Measurements from ENCODE around the gene SLC22A4. TPM values are rescaled to one million over a fixed set of nuclear protein-coding genes. Genes with fewer than 3 reads are reported as not detected.

The SLC22A4 gene
- polyA plus RNA-seq, 1 donor (not counting 4 experiments of a cell fraction or from before 2014, with no cell fraction given) = 1.4 TPM

- dilution Hi-C loops (cut with MboI; ENCODE audit: extremely low pct_ligation_motif_present, low sequenced_read_pairs) = no loop called here
- peaks cover 27% of the 10 kb centered on the region for H3K4me1 ChIP-seq (ENCODE audit: control insufficient read depth, extremely low read depth, insufficient read depth, low read length)
Observed at GRCh38 chr5:132377738-132378137, 83.5 kb downstream of the SLC22A4 start.

DNA sequence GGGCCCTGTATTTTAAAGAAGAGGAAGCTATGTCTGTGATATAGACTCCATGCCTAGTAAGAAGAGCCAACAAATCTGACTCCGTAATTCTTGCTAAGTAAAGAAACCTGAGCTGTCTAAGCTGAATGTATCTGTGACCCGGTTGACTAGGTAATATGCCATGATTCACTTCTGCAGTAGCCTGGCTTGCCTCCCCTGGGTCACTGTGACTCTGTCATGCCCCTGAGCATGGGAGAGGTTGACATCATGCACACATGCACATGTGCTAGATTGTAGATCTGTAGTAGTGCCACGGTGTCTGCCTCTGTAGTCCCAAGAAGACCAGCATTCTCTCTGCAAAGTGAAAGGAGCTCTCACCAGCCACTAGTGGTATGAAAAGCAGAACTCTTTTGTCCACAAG is 84.4 kb downstream of the SLC22A4 start:
- Histone ChIP-seq H3K79me2 (ENCODE audit: control insufficient read depth, insufficient read depth, low read length) (peaks cover 14% of the 10 kb centered on the region), H3K27me3 (ENCODE audit: control insufficient read depth, extremely low read depth, insufficient read depth, low read length) (no peaks in the 10 kb centered on the region), H4K20me1 (ENCODE audit: control insufficient read depth, extremely low read depth, insufficient read depth, low read length) (no peaks in the 10 kb centered on the region), H3K4me2 (ENCODE audit: control insufficient read depth, extremely low read depth, insufficient read depth, low read depth, low read length) (no peak overlapping the region), H3K36me3 (ENCODE audit: control insufficient read depth in 2 of 2, extremely low read depth in 1 of 2, insufficient read depth in 2 of 2, low read length in 2 of 2) (peaks cover 10 to 11% of the 10 kb centered on the region in 2 experiments), H3K27ac (ENCODE audit: control insufficient read depth, insufficient read depth, low read length) (no peak overlapping the region), H3K9ac (ENCODE audit: control insufficient read depth, extremely low read depth, insufficient read depth, low read length) (no peak overlapping the region), H3K9me3 (ENCODE audit: control insufficient read depth, low read depth, low read length) (no peaks in the 10 kb centered on the region), H2AFZ (ENCODE audit: control insufficient read depth, low read length) (no peak overlapping the region), H3K4me1 (ENCODE audit: control insufficient read depth, extremely low read depth, insufficient read depth, low read length) (peaks cover 26% of the 10 kb centered on the region), H3K9me1 (ENCODE audit: control insufficient read depth, extremely low read depth, insufficient read depth, low read length) (peaks cover 2% of the 10 kb centered on the region), H3K4me3 (ENCODE audit: control insufficient read depth in 2 of 3, extremely low read depth in 1 of 3, insufficient read depth in 2 of 3, low read depth in 1 of 3, low read length in 3 of 3) (no peak overlapping the region)
- FAIRE-seq (peak; percentile 32), DNase-seq (ENCODE audit: low read depth, low spot score) (no peak)
- dilution Hi-C loops (cut with MboI; ENCODE audit: extremely low pct_ligation_motif_present, low sequenced_read_pairs) = no loop called here
- TF ChIP-seq EZH2 (IDR thresholded peaks at IDR 0.05; ENCODE audit: low read length) = no peak
- TF ChIP-seq CTCF (optimal IDR thresholded peaks at IDR 0.05 in 1 of 3, IDR thresholded peaks at IDR 0.05 in 1 of 3, conservative IDR thresholded peaks at IDR 0.05 in 1 of 3; ENCODE audit: extremely low read depth in 1 of 3, insufficient read depth in 2 of 3, low read length in 3 of 3) = no peak

More at GRCh38 chr5:132377738-132378137, 83.5 kb downstream of the SLC22A4 start:
- Histone ChIP-seq H3K4me2 (ENCODE audit: control insufficient read depth, extremely low read depth, insufficient read depth, low read depth, low read length) (no peak overlapping the region), H3K79me2 (ENCODE audit: control insufficient read depth, insufficient read depth, low read length) (peaks cover 19% of the 10 kb centered on the region), H3K27ac (ENCODE audit: control insufficient read depth, insufficient read depth, low read length) (no peak overlapping the region), H2AFZ (ENCODE audit: control insufficient read depth, low read length) (no peak overlapping the region), H3K27me3 (ENCODE audit: control insufficient read depth, extremely low read depth, insufficient read depth, low read length) (no peaks in the 10 kb centered on the region), H4K20me1 (ENCODE audit: control insufficient read depth, extremely low read depth, insufficient read depth, low read length) (no peaks in the 10 kb centered on the region), H3K9me3 (ENCODE audit: control insufficient read depth, low read depth, low read length) (no peaks in the 10 kb centered on the region), H3K4me3 (ENCODE audit: control insufficient read depth in 2 of 3, extremely low read depth in 1 of 3, insufficient read depth in 2 of 3, low read depth in 1 of 3, low read length in 3 of 3) (no peak overlapping the region), H3K9me1 (ENCODE audit: control insufficient read depth, extremely low read depth, insufficient read depth, low read length) (peaks cover 2% of the 10 kb centered on the region), H3K9ac (ENCODE audit: control insufficient read depth, extremely low read depth, insufficient read depth, low read length) (no peak overlapping the region), H3K36me3 (ENCODE audit: control insufficient read depth in 2 of 2, extremely low read depth in 1 of 2, insufficient read depth in 2 of 2, low read length in 2 of 2) (peaks cover 10 to 11% of the 10 kb centered on the region in 2 experiments)
- DNase-seq (ENCODE audit: low read depth, low spot score) (no peak), FAIRE-seq (no peak)
- TF ChIP-seq EZH2 (IDR thresholded peaks at IDR 0.05; ENCODE audit: low read length) (no peak), CTCF (optimal IDR thresholded peaks at IDR 0.05 in 1 of 3, IDR thresholded peaks at IDR 0.05 in 1 of 3, conservative IDR thresholded peaks at IDR 0.05 in 1 of 3; ENCODE audit: extremely low read depth in 1 of 3, insufficient read depth in 2 of 3, low read length in 3 of 3) (no peak)
